ENCODE results near the gene PNMT.

PNMT gene

GRCh38 chr17:39666231-39666600 lies 2.0 kb upstream of the PNMT start:
- no peak for DNase-seq (ENCODE audit: low read depth, low spot score)

GRCh38 chr17:39666601-39667261 lies 1.5 kb upstream of the PNMT start:
- no peak for DNase-seq (ENCODE audit: low read depth, low spot score)
- H3K27ac ChIP-seq: no peak overlapping the region

More at GRCh38 chr17:39666231-39666600, 2.0 kb upstream of the PNMT start:
- H3K27ac ChIP-seq: no peak overlapping the region

DNA sequence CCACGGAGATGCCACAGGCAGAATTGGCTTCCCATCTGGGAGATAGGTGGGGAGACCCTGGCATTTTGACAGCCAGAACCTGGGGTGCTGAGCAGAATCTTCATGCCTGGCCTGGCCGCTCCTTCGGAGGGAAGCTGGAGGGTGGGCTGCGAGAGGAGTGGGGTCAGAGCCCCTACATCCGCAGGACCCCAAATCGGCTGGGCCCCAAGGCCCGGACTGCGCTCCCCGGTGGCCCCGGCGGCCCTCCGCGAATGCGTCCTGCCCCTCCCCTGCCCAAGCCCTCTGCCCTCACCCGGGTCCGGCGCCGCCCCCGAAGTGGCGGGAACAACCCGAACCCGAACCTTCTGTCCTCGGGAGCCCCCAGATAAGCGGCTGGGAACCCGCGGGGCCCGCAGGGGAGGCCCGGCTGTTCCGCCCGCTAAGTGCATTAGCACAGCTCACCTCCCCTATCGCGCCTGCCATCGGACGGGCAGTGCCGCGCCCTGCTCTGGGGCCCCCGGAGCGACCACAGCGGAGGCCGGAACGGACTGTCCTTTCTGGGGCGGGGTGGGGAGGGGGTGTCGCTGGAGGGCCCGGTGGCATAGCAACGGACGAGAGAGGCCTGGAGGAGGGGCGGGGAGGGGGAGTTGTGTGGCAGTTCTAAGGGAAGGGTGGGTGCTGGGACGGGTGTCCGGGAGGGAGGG lies 850 bp upstream of the PNMT start:
- DNase-seq (ENCODE audit: low read depth, low spot score): no peak
- no peak overlapping the region for H3K27ac ChIP-seq

DNA sequence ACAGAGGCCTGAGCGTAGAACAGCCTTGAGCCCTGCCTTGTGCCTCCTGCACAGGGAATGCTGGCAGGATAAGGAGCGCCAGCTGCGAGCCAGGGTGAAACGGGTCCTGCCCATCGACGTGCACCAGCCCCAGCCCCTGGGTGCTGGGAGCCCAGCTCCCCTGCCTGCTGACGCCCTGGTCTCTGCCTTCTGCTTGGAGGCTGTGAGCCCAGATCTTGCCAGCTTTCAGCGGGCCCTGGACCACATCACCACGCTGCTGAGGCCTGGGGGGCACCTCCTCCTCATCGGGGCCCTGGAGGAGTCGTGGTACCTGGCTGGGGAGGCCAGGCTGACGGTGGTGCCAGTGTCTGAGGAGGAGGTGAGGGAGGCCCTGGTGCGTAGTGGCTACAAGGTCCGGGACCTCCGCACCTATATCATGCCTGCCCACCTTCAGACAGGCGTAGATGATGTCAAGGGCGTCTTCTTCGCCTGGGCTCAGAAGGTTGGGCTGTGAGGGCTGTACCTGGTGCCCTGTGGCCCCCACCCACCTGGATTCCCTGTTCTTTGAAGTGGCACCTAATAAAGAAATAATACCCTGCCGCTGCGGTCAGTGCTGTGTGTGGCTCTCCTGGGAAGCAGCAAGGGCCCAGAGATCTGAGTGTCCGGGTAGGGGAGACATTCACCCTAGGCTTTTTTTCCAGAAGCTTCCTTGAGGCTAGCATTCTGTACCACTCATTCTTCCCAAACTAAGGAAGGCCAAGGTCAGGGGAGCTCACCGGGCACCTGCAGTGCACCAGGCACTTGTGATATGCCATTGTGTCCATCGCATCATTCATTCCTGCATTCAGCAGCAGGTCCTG lies 1.9 kb downstream of the PNMT start:
- H3K27ac ChIP-seq: no peak overlapping the region
- DNase-seq (ENCODE audit: low read depth, low spot score): no peak

DNA sequence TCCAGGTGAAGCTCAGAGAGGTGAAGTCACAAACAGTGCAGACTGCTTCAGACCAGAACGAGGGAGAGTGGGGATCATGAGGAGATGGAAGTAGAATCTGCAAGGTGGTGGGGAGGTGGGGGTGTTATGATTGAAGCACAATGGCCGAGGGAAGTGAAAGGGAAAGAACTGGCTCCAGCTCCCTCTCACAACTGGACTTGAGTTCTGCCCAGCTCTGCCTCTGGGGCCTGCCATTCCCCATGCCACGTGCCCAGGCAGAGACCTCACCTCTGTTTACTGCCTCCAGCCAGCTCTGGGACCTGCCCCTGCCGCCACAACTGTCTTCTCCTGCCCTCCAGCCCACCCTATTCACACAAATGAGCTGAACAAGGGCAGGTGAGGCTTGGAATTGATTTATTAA lies 2.5 kb downstream of the PNMT start:
- no peak for DNase-seq (ENCODE audit: low read depth, low spot score)

DNA sequence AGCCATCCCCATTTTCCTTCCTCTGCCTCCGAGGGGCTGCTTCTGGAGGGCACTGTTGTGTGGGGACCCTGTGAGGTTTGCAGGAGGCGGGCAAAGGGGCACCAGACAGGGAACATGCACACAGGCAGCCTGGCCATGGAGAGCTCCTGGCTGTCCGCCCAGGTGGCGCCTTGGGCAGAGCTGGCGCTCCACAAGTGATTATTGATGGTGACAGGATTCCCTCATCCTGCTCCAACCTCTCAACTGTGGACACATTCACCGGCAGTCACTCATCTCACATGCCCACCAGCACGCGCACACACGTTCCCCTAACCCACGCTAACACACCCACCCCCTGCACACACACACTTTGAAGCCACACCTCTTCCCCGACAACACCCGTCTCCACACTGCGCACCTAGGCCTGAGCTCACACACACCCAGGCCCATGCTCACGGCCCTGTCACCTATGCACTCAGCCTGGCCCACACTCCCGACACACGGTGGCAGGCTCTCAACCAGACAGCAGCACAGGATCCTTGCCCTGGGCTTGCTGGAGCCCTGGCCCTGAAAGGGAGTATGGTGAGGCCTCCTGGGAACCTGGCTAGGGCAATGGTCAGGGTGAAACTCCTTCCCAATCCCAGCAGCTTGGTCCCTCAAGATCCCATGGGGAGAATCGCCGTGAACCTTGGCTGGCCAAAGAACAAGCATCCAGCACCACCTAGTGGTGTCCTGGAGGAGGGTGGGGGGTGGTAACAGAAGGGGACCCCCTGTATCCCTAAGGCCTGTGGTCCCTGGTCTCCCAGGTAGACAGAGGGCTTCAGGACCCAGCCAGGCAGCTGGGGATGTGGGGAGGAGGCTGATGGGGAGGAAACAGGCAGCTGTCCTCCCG lies 3.6 kb downstream of the PNMT start:
- DNase-seq (ENCODE audit: low read depth, low spot score): no peak
- H3K27ac ChIP-seq: no peak overlapping the region

More for the DNA sequence above, 2.5 kb downstream of the PNMT start:
- H3K27ac ChIP-seq: no peak overlapping the region

- no peak for DNase-seq (ENCODE audit: low read depth, low spot score)
These were observed 4.5 kb downstream of the PNMT start for GRCh38 chr17:39672522-39673334.

GRCh38 chr17:39673335-39674081 lies 5.3 kb downstream of the PNMT start:
- H3K27ac ChIP-seq: no peak overlapping the region
- DNase-seq (ENCODE audit: low read depth, low spot score): no peak

More at GRCh38 chr17:39672522-39673334, 4.5 kb downstream of the PNMT start:
- H3K27ac ChIP-seq: no peak overlapping the region

DNA sequence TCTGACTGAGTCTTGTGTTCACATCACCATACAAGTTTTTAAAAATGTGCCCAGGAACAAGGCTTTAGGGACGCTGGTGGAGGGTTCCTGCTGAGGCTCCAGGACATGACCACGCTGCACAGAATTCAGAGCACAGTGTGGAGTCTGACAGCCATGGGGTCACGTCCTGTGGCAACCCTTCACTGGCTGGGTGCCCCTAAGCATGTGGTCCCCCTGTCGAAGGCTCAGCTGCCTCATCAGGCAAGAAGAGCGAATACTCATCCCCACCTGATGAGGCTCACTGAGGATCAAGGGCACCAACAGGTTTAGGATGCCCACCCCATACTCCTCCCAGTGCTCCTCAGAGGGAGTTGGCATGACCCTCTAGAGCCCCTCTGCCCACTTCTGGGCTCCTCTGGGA lies 5.9 kb downstream of the PNMT start:
- DNase-seq (ENCODE audit: low read depth, low spot score): no peak
- H3K27ac ChIP-seq: no peak overlapping the region

- no peak for DNase-seq (ENCODE audit: low read depth, low spot score)
- peak overlapping the region; percentile 7 for H3K27ac ChIP-seq
These were observed 6.6 kb downstream of the PNMT start for GRCh38 chr17:39674702-39675389.

DNA sequence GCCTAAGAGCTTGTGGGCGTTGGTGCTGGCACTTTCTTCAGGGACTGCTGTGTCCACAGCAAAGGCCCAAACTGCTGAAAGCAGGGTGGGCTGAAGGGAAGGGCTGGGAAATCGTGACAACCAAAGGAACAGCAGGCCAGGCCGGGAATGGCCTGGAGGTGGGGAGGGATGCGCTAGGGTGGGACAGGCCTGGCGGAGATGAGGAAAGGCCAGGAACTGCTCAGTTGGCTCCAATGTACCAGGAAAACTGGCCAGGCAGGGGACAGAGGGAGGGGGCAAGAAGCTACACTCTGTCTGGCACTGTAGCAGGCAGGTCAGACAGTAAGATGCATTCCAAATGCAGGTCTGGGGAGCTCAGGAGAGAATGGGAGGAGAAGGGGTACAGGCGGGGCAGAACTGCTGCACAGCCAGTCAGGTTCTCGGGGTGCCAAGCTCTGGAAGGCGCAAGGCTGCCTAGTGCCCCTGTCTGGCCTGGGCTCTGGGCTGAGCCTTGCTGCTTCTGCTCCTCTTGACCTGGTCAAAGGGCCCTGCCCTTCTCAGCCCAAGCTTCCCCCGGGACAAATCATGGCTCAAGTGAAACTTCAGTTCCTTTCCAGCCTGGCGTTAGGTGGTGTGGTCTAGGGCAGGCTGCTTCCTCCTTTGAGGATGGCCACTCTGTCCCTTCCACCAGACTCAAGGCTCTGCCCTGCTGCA lies 7.3 kb downstream of the PNMT start:
- no peak for DNase-seq (ENCODE audit: low read depth, low spot score)
- H3K27ac ChIP-seq: peak overlapping the region; percentile 7

DNA sequence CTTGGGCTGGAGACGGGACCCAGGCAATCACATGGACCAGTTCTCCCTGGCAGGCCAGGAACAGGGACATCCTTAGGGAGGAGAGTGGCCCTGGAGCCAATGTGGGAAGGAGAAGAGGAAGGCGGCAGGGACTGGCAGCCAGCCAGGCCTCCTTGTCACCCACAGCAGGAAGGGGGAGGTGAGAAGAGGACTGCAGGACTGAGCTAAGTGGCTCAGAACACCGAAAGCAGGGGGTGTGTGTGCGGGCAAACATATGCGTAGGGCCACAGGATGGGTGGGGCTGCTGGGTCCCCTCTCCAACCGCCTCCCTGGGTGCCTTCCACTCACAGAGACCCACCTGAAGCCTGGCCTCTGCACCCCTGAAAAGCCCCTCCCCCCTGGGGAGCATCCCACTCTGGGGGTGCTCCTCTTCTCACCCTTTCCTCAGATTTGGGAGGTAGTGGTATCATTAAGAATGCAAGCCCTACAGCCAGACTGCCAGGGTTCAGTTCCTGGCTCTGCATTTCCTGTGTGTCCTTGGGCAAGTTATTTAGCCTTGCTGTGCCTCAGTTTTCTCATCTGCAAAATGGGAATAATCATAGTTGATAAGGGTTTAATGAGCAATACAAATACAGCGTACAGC lies 8.1 kb downstream of the PNMT start:
- no peak for DNase-seq (ENCODE audit: low read depth, low spot score)
- no peak overlapping the region for H3K27ac ChIP-seq

DNA sequence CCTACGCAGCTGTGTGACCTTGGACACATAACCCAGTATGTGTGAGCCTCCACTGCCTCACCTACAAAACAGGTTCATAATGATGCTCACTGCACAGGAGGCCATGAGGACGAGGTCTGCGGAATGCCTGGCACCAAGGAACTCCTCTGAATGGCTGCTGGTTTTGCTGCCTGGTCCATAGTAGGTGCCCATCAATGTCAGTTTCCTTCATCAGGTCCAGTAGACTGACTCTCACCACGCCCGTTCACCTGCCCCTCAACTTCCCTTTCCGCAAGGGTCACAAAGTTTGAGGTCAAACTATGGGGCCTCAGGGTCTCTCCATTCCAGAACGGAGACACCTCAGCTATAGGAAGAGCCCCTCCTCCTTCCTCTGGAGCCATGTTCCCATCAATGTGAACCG lies 8.8 kb downstream of the PNMT start:
- no peak for DNase-seq (ENCODE audit: low read depth, low spot score)
- no peak overlapping the region for H3K27ac ChIP-seq

GRCh38 chr17:39677542-39678339 lies 9.5 kb downstream of the PNMT start:
- no peak for DNase-seq (ENCODE audit: low read depth, low spot score)
- H3K27ac ChIP-seq: no peak overlapping the region

GRCh38 chr17:39678340-39679116 lies 10.3 kb downstream of the PNMT start:
- no peak for DNase-seq (ENCODE audit: low read depth, low spot score)
- no peak overlapping the region for H3K27ac ChIP-seq
